GM12874 (cell line): Measurements from ENCODE around the gene UBXN1.

Experiments
- CTCF ChIP-seq: IDR thresholded peaks from 2 replicates; pipeline ENCODE4 v1.5.1; 2011; ENCODE audit warnings: low read depth, mild to moderate bottlenecking, control low read depth, low read length, moderate library complexity; ENCODE audit not compliant: insufficient read depth

UBXN1 gene

GRCh38 chr11:62678770-62679696 is at the start of gene UBXN1:
Gene UBXN1, minus strand, starts transcription at chr11:62679073. Its CDS starts 150 bp downstream, at chr11:62678923.
- TF ChIP-seq CTCF = no peak

GRCh38 chr11:62728171-62728988 is 49.5 kb upstream of the UBXN1 start, which contains the start of gene TTC9C:
Gene TTC9C, plus strand, starts transcription at chr11:62728486. Its CDS starts 363 bp downstream, at chr11:62728849.
- TF ChIP-seq CTCF = no peak

- TF ChIP-seq CTCF = no peak
Observed at GRCh38 chr11:62727872-62728170, 48.9 kb upstream of the UBXN1 start.

- TF ChIP-seq CTCF = no peak
Observed at GRCh38 chr11:62727165-62727871, 48.4 kb upstream of the UBXN1 start, which contains the start of gene HNRNPUL2. Gene HNRNPUL2, minus strand, starts transcription at chr11:62727457. Its CDS starts 301 bp downstream, at chr11:62727156.

- no peak for TF ChIP-seq CTCF
Observed at GRCh38 chr11:62726915-62727164, 48.0 kb upstream of the UBXN1 start.

GRCh38 chr11:62726156-62726914 is 47.5 kb upstream of the UBXN1 start:
- TF ChIP-seq CTCF = no peak
